Middle frontal gyrus (tissue), 1 donor: ENCODE data around the gene DVL2.
"Not testable (repeated sequence)": the region's sequence is repeated elsewhere in the genome, so short reads cannot be mapped to it uniquely, and the experiment has no call there.

ENCODE experiments used
- DNase-seq: peaks from one replicate; pipeline ENCODE4 v3.0.0-alpha.2; 2015; ENCODE audit warnings: low spot score; ENCODE audit errors: extremely low spot score

The DVL2 gene

DNA sequence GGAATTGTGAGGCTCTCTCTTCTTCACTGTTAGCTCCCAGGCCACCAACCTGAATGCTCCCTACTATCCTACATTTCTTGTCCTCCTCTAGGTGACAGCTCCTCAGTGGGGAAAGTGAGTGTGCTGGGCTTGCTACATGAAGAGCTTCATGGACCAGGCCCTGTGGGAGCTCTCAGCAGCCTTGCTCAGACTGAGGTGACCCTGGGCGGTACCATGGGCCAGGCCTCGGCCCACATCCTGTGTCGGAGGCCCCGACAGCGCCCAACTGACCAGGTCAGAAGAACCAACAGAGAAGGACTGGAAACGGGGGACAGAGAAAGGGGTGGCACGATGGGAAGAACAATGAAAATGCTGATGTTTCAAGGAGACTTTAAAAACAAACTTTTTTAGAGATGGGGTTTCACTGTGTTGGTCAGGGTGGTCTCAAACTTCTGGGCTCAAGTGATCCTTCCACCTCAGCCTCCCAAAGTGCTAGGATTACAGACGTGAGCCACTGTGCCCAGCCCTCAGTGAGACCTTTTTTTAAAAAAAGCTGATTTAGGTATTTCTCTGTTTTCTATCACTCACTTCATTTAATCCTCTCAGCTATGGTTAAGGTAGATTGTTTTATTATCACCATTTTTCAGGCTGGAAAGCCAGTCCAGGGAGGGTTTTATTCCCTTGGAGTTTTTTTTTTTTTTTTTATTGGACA is 22.6 kb upstream of the DVL2 start:
- no peak for DNase-seq

DNA sequence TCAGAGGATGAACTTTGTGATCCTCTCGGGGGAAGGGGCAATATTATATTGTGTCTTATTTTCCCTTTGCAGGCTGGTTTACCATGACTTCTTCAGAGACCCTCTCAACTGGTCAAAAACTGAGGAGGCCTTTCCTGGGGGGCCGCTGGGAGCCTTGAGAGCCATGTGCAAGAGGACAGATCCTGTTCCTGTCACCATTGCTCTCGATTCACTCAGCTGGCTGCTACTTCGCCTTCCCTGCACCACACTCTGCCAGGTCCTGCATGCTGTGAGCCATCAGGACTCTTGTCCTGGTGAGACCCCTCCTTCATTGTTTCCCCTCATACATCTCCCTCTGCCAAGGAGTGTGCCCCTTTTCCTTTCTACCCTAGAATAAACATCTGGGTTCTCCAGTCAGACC is 20.2 kb upstream of the DVL2 start:
- DNase-seq, result no peak

DNA sequence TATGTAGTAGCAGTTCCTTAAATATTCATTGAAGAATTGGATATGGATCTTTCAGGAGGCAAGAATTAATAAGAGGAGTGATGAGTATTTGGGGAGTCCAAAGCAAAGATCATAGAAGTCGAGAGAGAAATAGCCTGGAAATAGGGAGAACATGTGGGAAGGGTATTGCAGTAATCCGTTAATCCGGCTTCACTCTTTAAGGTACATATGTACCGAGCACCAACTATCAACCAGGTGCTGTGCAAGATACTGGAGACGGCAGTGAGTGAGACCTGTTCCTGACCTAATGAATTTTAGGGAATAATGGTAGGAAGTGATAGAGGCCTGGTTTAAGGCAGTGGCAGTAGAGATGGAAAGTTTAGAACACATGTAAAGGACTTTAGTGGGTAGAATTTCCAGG is 18.8 kb upstream of the DVL2 start:
- no peak for DNase-seq

DNA sequence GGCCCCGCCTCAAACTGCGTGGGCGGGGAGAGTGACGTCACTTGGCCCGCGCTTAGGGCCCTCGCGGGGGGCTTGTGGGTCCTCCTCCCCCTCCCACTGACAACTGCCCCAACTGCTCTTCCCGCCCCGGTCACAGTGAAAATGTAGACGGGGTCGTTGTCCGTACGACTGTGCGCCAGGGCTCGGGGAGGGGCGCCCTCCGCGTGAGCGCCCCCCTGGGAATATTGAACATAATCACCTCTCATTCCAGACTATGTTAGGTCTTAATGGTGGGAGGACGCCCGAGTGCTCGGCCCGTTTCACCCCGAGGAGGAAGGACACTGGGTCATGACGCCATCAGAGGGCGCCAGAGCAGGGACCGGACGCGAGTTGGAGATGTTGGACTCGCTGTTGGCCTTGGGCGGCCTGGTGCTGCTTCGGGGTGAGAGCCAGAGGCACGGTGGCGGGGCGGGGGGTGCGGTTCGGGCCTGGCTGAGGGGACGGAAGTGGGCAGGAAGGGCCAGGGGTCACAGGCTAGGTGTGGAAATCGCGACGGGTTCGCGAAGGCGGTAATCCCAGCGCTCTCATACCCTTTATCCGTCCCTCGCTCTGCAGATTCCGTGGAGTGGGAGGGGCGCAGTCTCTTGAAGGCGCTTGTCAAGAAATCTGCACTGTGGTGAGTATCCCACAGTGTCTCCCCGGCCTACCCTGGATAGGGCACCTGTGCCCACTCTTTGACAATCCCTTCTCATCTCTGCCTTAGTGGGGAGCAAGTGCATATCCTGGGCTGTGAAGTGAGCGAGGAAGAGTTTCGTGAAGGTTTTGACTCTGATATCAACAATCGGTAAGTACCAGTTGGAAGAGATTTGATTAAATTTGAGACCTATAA is 18.1 kb upstream of the DVL2 start, which contains the start of gene ELP5:
TSS of gene ELP5 (plus strand) at position 40 of the 868 bp plus-strand sequence. CDS start at position 376, 336 bp downstream.
- DNase-seq, result peak; percentile 70

DNA sequence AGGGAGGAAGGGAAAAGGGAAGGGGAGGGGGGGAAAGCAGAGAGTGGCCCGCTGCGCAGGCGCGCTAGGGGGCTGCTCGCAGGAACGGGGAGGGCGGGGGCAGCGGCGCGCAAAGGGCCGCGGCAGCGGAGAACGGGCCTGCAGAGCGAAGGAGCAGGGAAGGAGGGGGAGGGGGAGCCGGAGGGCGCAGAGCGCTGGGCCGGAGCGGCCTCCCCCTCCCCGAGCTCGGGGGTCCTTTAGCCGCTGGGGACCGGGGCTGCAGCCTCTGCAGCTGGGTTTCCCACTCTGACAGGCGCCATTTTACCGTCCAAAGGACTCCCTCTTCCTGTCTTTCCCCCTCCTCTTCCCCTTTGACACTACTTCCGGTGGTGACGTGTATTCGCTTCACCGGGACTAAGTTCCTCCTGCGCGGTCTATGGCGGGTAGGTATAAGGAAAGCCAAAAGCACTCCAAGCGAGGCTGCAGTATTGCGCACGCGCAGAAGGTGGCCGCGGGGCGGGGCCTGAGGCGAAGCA is 17.4 kb upstream of the DVL2 start, which contains the start of gene CTDNEP1:
TSS of gene CTDNEP1 (minus strand) at position 74 of the 515 bp plus-strand sequence. CDS start 438 bp downstream, outside the sequence.
- DNase-seq, result peak; percentile 98

DNA sequence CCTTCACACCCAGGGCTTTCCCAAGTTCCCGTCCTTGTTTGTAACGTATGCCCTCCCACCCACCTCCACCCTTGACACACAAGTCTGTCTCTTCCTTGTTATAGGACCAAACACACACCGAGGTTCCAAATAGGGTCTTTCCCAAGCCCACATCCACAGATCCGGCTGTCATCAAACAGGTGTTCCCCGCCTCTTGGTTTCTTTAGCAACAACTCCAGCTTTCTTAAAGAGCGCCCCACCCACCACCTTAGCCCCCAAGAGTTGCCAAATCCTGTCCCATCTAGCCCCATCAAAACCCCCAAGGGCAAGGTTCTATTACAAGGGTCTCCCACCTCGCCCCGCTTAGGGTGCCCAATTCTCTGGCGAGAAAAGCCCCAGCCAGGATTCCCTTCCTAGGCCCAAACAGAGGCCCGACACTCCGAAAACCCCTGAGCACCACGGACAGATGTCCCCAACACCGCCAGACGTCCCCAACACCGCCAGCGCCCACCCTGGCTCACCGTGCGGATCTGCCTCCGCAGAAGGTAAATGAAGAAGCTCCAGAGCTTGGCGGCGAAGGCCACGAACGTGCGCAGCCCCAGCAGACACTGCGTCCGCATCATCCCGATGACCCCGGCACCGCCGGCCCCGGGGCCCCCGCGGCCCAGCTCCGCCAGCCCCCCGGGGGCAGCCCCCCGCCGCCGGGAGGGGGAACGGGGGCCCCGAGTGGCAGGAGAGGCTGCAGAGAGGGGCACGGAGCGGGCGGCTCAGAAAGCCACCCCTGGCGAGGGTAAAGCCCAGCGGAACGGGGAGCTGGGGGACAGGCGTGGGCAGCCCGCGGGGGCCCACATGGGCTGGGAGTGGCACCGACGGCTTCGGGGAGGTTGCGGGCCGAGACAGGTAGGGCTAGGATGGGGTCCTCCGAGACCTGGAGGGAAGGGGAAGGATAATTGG is 16.6 kb upstream of the DVL2 start:
- no peak for DNase-seq

DNA sequence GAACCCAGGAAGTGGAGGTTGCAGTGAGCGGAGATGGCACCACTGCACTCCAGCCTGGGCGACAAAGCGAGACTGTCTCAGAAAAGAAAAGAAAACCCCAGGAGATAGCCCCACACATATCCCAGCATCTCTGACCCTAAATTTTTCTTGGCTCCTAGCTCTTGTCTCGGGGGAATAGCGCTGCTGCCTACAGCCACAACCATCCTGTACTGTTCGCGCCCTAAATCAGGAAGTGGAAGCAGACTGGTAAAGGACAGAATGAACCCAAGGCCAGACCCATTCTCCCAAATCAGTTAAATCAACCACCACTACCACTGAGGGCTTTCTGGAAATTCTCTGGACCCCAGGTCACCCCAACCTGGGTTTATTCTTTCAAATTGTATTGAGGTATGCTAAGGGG is 15.5 kb upstream of the DVL2 start:
- DNase-seq, result no peak

DNA sequence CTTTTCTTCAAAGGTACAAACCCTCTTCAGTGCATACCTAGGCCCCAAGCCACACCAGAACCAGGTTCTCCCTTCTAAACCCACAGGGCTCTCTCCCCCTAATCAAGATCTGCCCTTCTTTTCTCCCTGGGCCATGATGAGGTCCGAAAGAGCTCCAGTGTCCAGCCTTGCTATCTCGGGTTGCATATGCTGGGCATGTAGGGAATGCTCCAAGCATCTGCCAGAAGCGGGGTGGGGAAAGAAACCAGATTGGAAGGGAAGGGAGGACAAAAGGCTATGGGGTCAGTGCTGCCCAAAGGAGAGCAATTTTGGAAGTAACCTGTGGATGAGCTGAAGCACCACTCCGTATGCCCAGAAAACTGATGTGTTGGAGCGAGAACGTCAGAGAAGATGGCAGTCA is 14.9 kb upstream of the DVL2 start:
- DNase-seq, result no peak

DNA sequence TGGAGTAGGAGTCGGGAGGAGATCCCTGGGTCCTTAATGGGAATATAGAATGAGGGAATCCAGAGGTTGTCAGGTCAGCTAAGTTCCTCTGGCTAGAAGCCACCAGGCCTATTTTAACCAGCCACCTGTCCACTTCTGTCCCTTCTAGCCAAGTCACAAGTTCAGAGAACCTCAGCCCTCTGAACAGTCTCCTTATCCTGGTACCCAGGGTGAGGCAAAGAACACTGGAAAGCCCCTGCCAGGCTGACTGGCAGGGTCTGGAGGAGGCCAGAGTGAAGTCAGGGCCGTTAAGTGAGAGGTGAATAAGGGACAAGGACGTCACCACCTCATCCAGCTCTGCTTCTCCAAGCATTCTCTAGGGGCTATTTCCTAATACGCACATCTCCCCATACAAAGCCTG is 14.5 kb upstream of the DVL2 start:
- DNase-seq, result no peak

DNA sequence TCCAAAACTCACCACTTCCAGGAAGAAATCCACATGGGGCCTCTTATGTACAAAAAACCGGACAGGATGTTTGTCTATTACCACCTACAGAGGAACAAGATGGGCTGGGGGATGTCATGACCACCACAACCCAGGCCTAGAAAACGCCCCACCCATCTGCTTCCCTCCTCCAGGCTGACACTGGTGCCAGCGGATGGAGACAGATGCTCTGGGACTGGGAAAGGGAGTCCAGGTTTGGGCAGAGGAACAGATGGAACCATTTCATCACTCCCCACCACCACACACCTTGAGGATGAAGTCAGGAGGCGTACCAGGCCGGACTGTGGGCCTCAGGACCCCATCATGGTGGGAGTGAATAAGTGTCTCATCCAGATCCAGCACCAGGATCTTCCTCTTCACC is 12.5 kb upstream of the DVL2 start:
- DNase-seq, result no peak

DNA sequence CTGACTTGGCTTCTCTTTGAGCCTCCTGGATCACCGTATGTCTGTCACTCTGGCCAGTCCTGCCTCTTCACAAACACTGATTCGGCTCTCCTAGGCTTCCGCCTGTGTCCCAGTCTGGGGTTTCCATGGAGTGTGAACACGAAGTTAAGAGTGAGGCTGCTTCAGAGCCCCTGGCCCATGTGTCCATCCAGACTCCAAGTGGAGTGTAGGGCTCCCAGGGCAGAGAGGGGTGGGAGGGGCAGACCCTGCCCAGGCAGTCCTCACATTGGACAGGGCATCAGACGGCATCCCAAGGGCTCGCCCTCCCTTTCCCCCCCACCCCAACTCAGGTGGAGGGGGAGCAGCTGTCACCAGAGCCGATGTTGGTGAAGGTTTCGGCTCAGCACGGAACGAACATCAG is 9.5 kb upstream of the DVL2 start:
- DNase-seq, result not testable (repeated sequence)

DNA sequence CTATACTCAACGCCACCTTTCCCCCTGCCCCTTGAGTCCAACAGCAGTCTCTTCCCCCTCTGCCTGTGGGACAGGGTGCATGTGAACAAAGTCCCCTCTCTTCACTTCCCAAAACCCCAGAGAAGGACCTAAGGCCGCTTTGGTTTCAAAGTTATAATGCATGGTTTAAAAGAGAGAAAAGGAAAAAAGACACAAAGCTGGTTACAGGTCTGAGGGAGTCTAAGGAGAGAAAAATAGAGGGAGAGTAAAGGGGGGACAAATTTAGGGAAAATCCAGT is 9.1 kb upstream of the DVL2 start:
- DNase-seq, result no peak

DNA sequence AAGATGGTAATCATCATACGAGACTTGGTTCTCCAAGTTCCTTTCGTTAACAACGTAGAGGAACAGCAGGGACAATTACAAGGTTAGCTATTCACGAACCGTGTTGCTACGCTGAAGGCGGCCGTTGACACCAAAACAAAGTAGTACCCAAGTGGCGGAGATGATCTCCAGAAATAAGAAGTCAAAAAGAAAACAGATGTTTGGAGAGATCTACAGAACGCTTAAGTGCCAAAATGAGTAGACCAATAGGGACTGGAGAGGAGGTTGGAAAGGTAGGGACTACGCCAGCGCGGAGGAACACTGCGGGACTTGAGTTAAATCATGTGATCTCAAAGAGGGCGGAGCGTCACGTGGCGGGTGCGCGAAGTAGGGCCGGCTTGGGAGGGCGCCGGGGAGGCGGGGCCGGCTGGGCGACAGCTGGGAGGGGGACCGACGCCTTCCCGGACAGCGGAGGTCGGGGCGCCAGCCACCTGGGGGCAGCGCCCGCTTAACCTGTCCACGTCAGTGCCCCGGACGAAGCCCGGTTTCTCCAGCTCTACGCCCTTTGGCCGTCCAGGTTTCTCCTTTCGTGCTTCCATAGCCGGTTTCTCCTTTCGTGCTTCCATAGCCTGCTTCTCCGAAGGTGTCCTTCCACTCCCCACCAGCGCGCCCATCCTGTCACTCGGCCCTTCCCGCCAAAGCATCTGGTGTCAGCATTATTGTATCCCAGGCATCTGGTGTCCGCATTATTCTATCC is 8.6 kb upstream of the DVL2 start:
- DNase-seq, result peak; percentile 89

DNA sequence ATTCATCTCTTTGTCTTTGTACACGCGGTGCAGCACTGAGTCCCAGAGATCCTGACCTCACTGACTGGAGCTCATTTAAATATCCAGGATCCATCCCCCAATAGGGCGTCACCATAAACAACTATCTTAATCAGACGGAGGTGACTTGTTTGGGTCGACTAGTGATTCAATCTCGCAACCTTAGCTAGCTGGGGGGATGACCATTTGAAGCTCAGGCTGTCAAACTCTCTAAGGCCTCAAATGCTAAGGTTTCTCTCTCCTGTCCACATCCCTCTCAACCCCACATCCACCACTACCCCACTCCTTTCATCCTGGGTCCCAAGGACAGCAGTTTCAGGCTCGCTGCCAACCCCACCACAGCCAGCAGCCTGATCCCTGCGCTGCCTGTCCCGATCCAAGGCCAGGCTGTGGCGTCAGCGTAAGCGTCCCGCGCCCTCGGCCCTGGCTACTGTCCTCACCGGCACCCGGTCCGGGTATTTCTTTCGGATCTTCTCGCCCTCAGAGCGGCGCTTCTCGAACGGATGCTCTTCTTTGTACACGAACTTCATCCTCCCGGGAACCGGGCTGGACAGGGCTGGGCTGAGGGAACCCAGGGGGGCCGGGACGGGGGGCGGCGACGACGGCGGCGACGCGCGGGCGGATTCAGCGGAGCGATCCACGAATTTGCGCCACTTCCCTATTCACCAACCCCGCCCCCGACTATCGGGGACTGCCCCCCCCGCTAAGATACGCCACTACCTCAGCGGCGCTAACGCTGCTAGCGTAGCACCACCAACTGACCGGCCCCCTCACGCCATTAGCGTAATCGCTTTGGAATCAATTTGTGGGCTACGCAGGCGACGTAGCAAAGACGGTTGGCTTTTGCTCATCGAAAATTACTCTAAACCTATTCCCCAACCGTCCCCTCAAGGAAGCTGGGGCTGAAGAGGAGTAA is 7.7 kb upstream of the DVL2 start, which contains the start of gene GABARAP:
TSS of gene GABARAP (minus strand) at position 667 of the 934 bp plus-strand sequence. CDS start at position 548, 119 bp downstream.
- peak; percentile 93 for DNase-seq

DNA sequence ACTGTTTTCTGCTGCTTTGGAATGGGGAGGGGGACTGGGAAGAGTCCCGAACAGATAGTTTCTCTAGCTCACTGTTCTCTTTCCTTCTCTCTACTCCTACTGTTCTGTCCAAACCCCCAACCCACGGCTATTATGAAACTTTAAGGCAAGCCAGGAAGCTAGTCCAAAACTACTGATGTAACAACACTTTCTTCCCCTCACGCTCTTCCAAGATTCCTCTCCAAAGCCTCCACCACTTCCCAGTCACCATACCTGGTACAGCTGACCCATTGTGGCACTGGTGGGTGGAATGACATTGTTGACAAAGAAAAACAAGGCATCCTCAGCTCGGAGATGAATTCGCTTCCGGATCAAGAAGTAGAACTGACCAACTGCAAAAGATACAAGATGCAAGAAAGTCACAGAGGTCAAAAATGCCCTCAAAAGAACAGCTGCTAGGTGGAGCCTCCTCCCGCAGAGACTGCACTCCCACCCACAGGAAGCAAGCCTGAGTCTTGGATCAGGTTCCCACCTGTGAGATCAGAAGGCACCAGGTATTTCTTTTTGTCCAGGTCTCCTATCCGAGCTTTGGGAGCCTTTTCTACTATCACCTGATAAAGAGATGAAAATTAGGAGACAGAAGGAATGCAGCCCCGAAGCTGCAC is 6.9 kb upstream of the DVL2 start:
- DNase-seq, result no peak

DNA sequence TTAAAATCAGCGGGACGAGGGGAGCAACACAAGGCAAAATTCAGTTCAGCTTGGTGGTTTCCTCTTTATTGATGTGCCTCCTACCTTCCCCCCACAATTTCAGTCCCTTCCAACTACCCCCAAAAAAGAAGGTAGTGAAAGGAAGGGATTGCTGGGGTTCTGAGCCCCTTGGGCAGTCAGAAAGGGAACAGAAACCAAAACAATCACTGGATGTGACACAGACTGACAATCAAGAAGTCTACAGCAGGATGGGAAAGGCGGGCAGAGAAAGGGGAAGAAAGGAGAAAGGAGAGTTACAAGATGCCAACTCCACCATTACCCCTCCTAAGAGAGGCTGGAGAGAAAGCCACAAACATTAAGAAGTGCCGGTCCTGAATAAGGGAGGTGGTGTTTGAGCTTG is 6.1 kb upstream of the DVL2 start:
- DNase-seq, result no peak

DNA sequence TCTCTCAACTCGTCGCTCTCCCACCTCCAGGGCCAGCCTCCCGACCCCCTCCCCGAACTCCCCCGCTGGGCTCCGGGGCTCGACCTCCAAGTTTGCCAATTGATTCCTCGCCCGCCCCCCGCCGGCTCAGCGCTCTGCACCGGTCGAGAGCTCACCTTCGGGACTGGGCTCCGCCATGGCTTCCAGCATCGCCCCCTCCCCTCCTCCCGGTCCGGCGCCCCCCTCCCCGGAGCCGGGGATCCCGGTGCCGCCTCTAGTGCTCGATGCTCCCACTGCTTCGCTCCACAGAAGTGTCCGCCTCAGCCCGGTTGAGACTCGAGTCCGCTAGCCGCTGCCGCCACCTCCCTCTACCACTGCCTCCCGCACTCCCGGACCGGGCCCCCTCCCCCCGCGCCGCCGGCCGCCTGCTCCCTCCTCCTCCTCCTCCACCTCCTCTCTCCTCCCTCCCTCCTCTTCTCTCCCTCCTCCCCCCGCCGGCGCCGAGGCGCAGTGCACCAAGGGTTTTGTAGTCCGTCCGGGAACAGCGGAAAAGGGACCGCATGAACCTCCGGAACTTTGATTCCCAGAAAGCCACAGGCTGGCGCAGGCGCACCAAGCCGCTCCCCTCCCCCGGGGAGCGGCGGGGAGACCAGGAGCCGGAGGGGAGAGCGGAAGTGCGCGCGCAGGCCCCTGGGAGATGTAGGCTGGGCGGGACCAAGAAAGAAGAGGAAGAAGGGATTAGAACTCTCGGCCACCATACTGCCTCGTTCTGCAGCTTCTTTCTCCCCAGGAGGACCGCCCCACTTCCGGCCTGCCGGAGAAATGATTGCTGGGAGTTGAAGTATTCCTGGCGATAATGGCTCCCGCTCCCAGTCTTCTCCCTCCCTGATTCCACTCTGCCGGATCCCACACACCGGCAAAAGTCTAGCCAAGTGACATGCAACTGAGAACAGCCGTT is 5.0 kb upstream of the DVL2 start, which contains the start of gene PHF23:
TSS of gene PHF23 (minus strand) at position 367 of the 937 bp plus-strand sequence. CDS start at position 189, 178 bp downstream.
- peak; percentile 99 for DNase-seq
